CD4-positive, alpha-beta T cell (primary cell): ENCODE results near the gene NOD1. TPM values are rescaled to one million over a fixed set of nuclear protein-coding genes. Genes with fewer than 3 reads are reported as not detected.

ENCODE experiments used
- ATAC-seq: fragments of 200-7000 bp; cut with Tn5 transposase; one replicate; pipeline ENCODE4 v1.10.0; 2022; ENCODE audit warnings: mild to moderate bottlenecking; ENCODE audit not compliant: poor library complexity
- CTCF ChIA-PET: fragments of 350-600 bp; sonication (Branson Sonifier 250); formaldehyde crosslinking; loops from one replicate; lab custom pipeline; 2021; ENCODE audit warnings: antibody characterized with exemption, inconsistent platforms; lab: Charles Lee
- POLR2A ChIA-PET: fragments of 350-600 bp; sonication (Branson Sonifier 250); formaldehyde crosslinking; loops from one replicate; lab custom pipeline; 2021; ENCODE audit warnings: antibody characterized with exemption, inconsistent platforms; lab: Charles Lee
- DNase-seq, 14 experiments: peaks; one replicate each; pipeline ENCODE4 v3.0.0-alpha.2; 2013 to 2020; ENCODE audit warnings: mixed read lengths in 2 of 14
- H3K27ac ChIP-seq, 2 donors: one replicate each; pipeline versions ENCODE4 v1.5.1 to v1.7.0; 2013; ENCODE audit warnings: low read length in 2 of 2, low read depth in 1 of 2, mild to moderate bottlenecking in 1 of 2
- H3K27me3 ChIP-seq, 2 experiments: 1 replicate in 1 of 2; 2 replicates in 1 of 2; pipeline versions ENCODE4 v1.6.1 to v1.7.0; 2013; ENCODE audit warnings: low read length in 2 of 2, control low read depth in 1 of 2, mild to moderate bottlenecking in 1 of 2, moderate library complexity in 1 of 2; ENCODE audit not compliant: insufficient read depth in 2 of 2, control insufficient read depth in 1 of 2
- H3K36me3 ChIP-seq: one replicate; pipeline ENCODE4 v1.6.1; 2013; ENCODE audit warnings: low read length, control low read depth; ENCODE audit not compliant: insufficient read depth
- H3K4me1 ChIP-seq: one replicate; pipeline ENCODE4 v1.6.1; 2013; ENCODE audit warnings: low read length, control low read depth; ENCODE audit not compliant: insufficient read depth
- H3K4me3 ChIP-seq: one replicate; pipeline ENCODE4 v1.5.1; 2013; ENCODE audit warnings: mild to moderate bottlenecking, low read length, moderate library complexity
- H3K9me3 ChIP-seq, 2 experiments: 1 replicate in 1 of 2; 2 replicates in 1 of 2; pipeline versions ENCODE4 v1.6.1 to v1.7.0; 2013; ENCODE audit warnings: low read length in 2 of 2, mild to moderate bottlenecking in 2 of 2, control low read depth in 1 of 2, moderate library complexity in 1 of 2; ENCODE audit not compliant: control insufficient read depth in 1 of 2, insufficient read depth in 1 of 2
- H3K27ac Mint-ChIP-seq: one replicate; pipeline ENCODE4 v1.8.0; 2020; ENCODE audit warnings: mixed read lengths
- H3K27me3 Mint-ChIP-seq: one replicate; pipeline ENCODE4 v1.8.0; 2021; ENCODE audit warnings: mixed read lengths
- H3K36me3 Mint-ChIP-seq: one replicate; pipeline ENCODE4 v1.8.0; 2021; ENCODE audit warnings: low read depth, mixed read lengths
- H3K4me1 Mint-ChIP-seq: one replicate; pipeline ENCODE4 v1.8.0; 2021; ENCODE audit warnings: low read depth, mixed read lengths
- H3K4me3 Mint-ChIP-seq: one replicate; pipeline ENCODE4 v1.8.0; 2020; ENCODE audit warnings: mild to moderate bottlenecking, mixed read lengths
- H3K9me3 Mint-ChIP-seq: one replicate; pipeline ENCODE4 v1.8.0; 2020; ENCODE audit warnings: mixed read lengths
- CTCF ChIP-seq: fragments of 200-600 bp; IDR thresholded peaks from one replicate; pipeline ENCODE4 v1.8.0; 2022; ENCODE audit warnings: antibody characterized with exemption, mild to moderate bottlenecking
- intact Hi-C, 2 experiments: fragments of 100-400 bp; cut with DNase I in 1 of 2; cut with micrococcal nuclease in 1 of 2; formaldehyde crosslinking; loops; one replicate each; pipeline versions ENCODE4 v1.15.1 to v1.9.0; 2023 to 2025; cut with DNase I, micrococcal nuclease
- total RNA-seq, 174 experiments: library from RNA in 2 of 174; stranded (reverse) in 2 of 174; gene quantifications; one replicate each; pipeline ENCODE4 v1.2.3 and lab custom pipeline; 2021 to 2026

The NOD1 gene
- total RNA-seq, 2 experiments from 2014 or later: 11.6 to 12.6 TPM

- H3K4me1 Mint-ChIP-seq: peaks cover 8% of the 10 kb centered on the region
- no peak for ATAC-seq
- no peaks in the 10 kb centered on the region for H3K9me3 Mint-ChIP-seq
- Histone ChIP-seq H3K4me3 (no peak overlapping the region), H3K27ac (no peak overlapping the region), H3K36me3 (peaks cover 70% of the 10 kb centered on the region), H3K9me3 (no peaks in the 10 kb centered on the region), H3K4me1 (peaks cover 4% of the 10 kb centered on the region), H3K27me3 (no peaks in the 10 kb centered on the region)
- H3K27me3 Mint-ChIP-seq: no peaks in the 10 kb centered on the region
- H3K4me3 Mint-ChIP-seq: no peak overlapping the region
- TF ChIP-seq CTCF: no peak
- ChIA-PET CTCF (no interaction called here), POLR2A (no interaction called here)
- H3K27ac Mint-ChIP-seq: no peak overlapping the region
- intact Hi-C loops: no loop called here
- H3K36me3 Mint-ChIP-seq: peaks cover 84% of the 10 kb centered on the region
- DNase-seq: no peak
Measured at GRCh38 chr7:30450983-30451497, 27.5 kb downstream of the NOD1 start.

- no peaks in the 10 kb centered on the region for H3K9me3 Mint-ChIP-seq
- H3K9me3 ChIP-seq: no peaks in the 10 kb centered on the region
- H3K4me3 Mint-ChIP-seq: no peak overlapping the region
- H3K4me1 ChIP-seq: peaks cover 4% of the 10 kb centered on the region
- H3K36me3 Mint-ChIP-seq: peaks cover 83% of the 10 kb centered on the region
- H3K27ac ChIP-seq: no peak overlapping the region
- ATAC-seq: no peak
- intact Hi-C loops: no loop called here
- no peaks in the 10 kb centered on the region for H3K27me3 Mint-ChIP-seq
- H3K27me3 ChIP-seq: no peaks in the 10 kb centered on the region
- no peak overlapping the region for H3K27ac Mint-ChIP-seq
- DNase-seq: no peak
- no peak for TF ChIP-seq CTCF
- H3K4me1 Mint-ChIP-seq: peaks cover 13% of the 10 kb centered on the region
- ChIA-PET CTCF (no interaction called here), POLR2A (no interaction called here)
- peaks cover 66% of the 10 kb centered on the region for H3K36me3 ChIP-seq
- no peak overlapping the region for H3K4me3 ChIP-seq
Measured at GRCh38 chr7:30450240-30450982, 28.2 kb downstream of the NOD1 start.

- Mint-ChIP-seq H3K27me3 (no peaks in the 10 kb centered on the region), H3K9me3 (no peaks in the 10 kb centered on the region), H3K36me3 (peaks cover 68% of the 10 kb centered on the region), H3K4me3 (no peak overlapping the region), H3K4me1 (peaks cover 13% of the 10 kb centered on the region), H3K27ac (no peak overlapping the region)
- Histone ChIP-seq H3K27ac (no peak overlapping the region), H3K27me3 (no peaks in the 10 kb centered on the region), H3K9me3 (no peaks in the 10 kb centered on the region), H3K4me1 (peaks cover 4% of the 10 kb centered on the region), H3K4me3 (no peak overlapping the region), H3K36me3 (peaks cover 53% of the 10 kb centered on the region)
- POLR2A ChIA-PET: no interaction called here
- intact Hi-C loops: no loop called here
- DNase-seq (no peak), ATAC-seq (no peak)
- CTCF ChIA-PET: no interaction called here
- no peak for TF ChIP-seq CTCF
Measured at GRCh38 chr7:30448461-30449189, 30.0 kb downstream of the NOD1 start.
